Measurements from ENCODE around the gene KLHL29.

DNA sequence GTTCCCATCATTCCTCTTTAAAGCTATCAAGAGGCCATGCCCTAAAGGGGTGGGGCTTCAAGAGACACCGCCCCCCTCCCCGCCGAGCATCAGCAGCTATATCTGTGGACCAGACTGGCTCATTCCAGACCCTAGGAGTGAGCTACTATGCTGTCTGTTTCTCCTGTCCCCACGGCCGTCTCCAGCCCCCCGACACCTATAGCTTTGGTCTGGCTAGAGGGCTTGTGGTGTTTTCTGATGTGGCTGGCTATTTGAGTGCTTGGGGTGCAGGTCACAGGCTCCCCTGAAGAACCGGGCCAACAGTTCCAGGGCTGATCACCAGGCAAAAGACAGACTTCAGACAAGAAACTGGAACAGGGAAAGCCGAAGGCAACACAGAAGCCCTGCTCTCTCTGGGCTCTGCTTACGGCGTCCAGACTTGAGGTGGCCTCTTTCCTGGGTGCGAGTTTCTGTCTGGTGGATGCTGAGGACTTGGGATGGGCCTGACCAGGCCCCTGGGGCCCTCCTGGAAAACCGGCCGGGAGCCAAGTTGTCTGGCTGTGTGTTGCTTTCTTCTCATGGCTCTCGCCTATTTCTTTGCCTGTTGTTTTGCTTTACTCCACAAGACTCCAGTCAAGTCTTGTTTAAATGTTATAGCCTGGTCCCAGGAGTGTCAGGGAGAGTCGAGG, 83.6 kb downstream of the KLHL29 start:
- TF ChIP-seq CTCF (IDR thresholded peaks at IDR 0.05; ENCODE audit: insufficient read depth, low read length), result no peak
- TF ChIP-seq GABPA (IDR thresholded peaks at IDR 0.05; ENCODE audit: low read depth), result no peak
- no peak for TF ChIP-seq POLR2AphosphoS5 (IDR thresholded peaks at IDR 0.05; ENCODE audit: low read depth)
- TF ChIP-seq REST (IDR thresholded peaks at IDR 0.05; ENCODE audit: insufficient replicate concordance, low read depth), result no peak
- no peak for TF ChIP-seq SPI1 (IDR thresholded peaks at IDR 0.05; ENCODE audit: borderline replicate concordance, low read depth)

All from HL-60 (cell line).